Measurements from ENCODE around the gene COA1. TPM values are rescaled to one million over a fixed set of nuclear protein-coding genes. Genes with fewer than 3 reads are reported as not detected.
"Not testable (repeated sequence)": the region's sequence is repeated elsewhere in the genome, so short reads cannot be mapped to it uniquely, and the experiment has no call there.

The COA1 gene
- total and polyA plus RNA-seq, 5 donors: 53.3 to 78.6 (median 63.2) TPM

DNA sequence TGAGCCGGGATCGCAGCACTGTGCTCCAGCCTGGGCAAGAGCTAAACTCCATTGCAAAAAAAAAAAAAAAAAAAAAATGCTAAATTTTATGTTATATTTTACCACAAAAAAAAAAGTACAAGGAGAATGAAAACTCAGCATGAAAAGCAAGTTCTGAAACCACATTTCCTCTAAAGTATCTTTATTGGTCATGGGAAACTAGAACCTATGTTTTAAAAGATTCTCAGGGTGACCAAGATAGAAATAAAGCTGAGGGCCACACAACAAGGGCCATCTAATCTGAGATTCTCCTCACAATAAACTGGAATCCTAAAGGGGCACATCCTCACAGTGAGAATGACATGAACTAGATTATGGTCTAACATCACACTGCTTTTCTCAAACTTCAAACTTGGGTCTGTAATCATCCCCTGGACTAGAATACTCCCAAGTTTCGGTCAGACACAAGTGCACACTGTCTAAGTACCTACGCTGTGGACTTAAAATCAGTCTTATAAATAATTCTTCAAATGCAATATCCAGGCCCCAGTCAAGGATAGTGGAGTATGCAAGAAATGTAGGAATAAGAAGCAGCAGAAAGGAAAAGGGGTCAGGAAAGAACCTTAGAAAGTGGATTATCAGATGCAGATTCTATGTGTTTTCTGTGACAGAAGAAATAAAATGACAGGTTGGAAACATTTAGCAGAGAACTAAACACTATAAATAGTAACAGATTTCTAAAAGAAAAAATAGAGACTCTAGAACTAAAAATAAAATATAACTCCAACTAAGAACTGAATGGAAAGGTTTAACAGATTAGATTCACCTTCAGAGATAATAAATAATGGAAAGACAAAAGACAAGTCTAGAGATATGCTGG lies 49.9 kb downstream of the COA1 start:
- Histone ChIP-seq H3K27me3 (ENCODE audit: control insufficient read depth, insufficient read depth) (no peaks in the 10 kb centered on the region), H3K4me1 (ENCODE audit: control insufficient read depth, insufficient read depth, low read length) (no peaks in the 10 kb centered on the region), H3K9me3 (ENCODE audit: control insufficient read depth, low read length) (no peaks in the 10 kb centered on the region), H3K27ac (ENCODE audit: low read length) (no peak overlapping the region), H3K4me3 (ENCODE audit: low read length) (no peak overlapping the region)
- DNase-seq: no peak
- no peak for ATAC-seq
- 81% methylated on average over 4 of the region's 4 CpGs for WGBS
- intact Hi-C loops (cut with DNase I): no loop called here

DNA sequence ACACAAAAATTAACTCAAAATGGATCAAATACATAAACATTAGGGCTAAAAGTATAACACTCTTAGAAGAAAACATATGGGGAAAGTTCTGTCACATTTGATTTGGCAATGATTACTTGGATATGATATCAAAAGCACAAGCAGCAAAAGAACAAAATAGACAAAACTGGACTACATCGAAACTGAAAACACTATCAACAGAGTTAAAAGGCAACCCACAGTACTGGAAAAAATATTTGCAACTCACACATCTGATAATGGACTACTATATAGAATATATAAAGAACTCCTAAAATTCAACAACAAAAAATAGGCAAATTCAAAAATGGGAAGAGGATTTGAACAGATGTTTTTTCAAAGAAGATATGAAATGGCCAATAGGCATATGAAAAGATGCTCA lies 51.0 kb downstream of the COA1 start:
- H3K27me3 ChIP-seq (ENCODE audit: control insufficient read depth, insufficient read depth): no peaks in the 10 kb centered on the region
- no peaks in the 10 kb centered on the region for H3K4me1 ChIP-seq (ENCODE audit: control insufficient read depth, insufficient read depth, low read length)
- DNase-seq (no peak), ATAC-seq (no peak)
- no peaks in the 10 kb centered on the region for H3K9me3 ChIP-seq (ENCODE audit: control insufficient read depth, low read length)
- H3K27ac ChIP-seq (ENCODE audit: low read length): no peak overlapping the region
- WGBS: 91% methylated on average over 1 of the region's 1 CpG
- intact Hi-C loops (cut with DNase I): no loop called here
- no peak overlapping the region for H3K4me3 ChIP-seq (ENCODE audit: low read length)

DNA sequence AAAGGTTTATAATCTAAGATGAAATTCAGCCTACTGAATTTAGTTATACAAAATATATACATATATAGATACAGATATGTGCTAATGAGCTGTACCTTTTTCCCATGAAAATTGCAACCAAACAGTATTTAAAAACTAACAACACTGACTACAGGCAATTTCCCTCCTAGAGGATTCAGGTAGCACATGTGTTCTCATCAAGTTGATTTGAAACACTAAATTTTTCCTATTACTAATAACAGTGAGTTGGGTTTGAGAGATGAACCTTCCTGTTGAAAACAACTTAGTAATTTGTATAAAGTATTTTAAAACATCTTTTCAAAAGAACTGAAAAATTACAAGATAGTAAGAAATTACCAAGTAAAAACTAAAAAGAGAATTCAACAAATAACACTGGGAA lies 51.5 kb downstream of the COA1 start:
- Histone ChIP-seq H3K9me3 (ENCODE audit: control insufficient read depth, low read length) (no peaks in the 10 kb centered on the region), H3K27me3 (ENCODE audit: control insufficient read depth, insufficient read depth) (no peaks in the 10 kb centered on the region), H3K27ac (ENCODE audit: low read length) (no peak overlapping the region), H3K4me3 (ENCODE audit: low read length) (no peak overlapping the region), H3K4me1 (ENCODE audit: control insufficient read depth, insufficient read depth, low read length) (no peaks in the 10 kb centered on the region)
- DNase-seq (no peak), ATAC-seq (no peak)
- intact Hi-C loops (cut with DNase I): no loop called here

DNA sequence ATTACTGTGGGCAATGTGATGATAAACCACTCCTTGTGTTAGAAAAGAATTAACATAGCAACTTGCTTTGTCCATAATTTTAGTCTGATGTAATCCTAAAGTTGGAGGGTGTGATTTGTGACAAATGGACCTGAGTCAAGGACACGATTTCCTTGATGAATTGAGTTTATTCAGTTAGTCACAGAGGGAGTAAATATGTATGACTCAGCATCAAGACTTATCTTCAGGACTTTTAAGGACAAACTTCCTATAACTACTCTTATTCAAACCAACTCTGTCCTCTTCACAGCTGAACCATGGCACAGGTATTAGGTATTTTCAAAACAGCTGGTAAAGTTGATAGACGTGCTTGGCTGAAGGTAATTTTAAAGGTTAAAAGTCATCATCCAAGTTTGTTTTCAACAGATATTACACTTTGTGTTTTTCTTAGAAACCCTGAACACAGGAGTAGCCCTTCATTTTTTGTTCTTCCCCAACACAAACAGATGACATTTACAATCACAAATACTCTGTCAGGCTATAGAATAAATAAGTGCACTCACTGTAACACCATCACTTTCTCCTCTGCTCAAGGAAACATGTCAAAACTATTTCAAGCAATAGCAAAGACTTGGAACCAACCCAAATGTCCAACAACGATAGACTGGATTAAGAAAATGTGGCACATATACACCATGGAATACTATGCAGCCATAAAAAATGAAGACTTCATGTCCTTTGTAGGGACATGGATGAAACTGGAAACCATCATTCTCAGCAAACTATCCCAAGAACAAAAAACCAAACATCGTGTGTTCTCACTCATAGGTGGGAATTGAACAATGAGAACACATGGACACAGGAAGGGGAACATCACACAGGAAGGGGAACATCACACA lies 54.5 kb downstream of the COA1 start:
- DNase-seq: no peak
- 47% methylated on average over 4 of the region's 4 CpGs for WGBS
- Histone ChIP-seq H3K4me1 (ENCODE audit: control insufficient read depth, insufficient read depth, low read length) (peaks cover 2% of the 10 kb centered on the region), H3K27me3 (ENCODE audit: control insufficient read depth, insufficient read depth) (no peaks in the 10 kb centered on the region), H3K27ac (ENCODE audit: low read length) (no peak overlapping the region), H3K4me3 (ENCODE audit: low read length) (no peak overlapping the region), H3K9me3 (ENCODE audit: control insufficient read depth, low read length) (no peaks in the 10 kb centered on the region)
- ATAC-seq: peak; percentile 83 to 92
- intact Hi-C loops (cut with DNase I): no loop called here

DNA sequence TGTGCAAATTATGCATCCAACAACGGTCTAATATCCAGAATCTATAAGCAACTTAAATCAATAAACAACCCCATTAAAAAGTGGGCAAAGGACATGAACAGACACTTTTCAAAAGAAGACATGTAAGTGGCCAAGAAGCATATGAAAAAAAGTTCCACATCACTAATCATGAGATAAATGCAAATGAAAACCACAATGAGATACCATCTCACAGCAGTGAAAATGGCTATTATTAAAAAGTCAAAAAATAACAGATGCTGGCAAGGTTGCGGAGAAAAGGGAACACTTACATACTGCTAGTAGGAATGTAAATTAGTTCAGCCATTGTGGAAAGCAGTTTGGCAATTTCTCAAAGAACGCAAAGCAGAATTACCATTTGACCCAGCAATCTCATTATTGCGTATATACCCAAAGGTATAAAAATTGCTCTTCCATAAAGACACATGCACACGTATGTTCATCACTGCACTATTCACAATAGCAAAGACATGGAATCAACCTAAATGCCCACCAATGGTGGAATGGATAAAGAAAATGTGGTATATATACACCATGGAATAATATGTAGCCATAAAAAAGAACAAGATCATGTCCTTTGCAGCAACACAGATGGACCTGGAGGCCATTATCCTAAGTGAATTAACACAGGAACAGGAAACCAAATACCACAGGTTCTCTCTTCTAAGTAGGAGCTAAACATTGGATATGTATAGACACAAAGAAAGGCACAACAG lies 55.9 kb downstream of the COA1 start:
- H3K4me3 ChIP-seq (ENCODE audit: low read length); H3K9me3 ChIP-seq (ENCODE audit: control insufficient read depth, low read length); H3K4me1 ChIP-seq (ENCODE audit: control insufficient read depth, insufficient read depth, low read length); ATAC-seq; intact Hi-C loops (cut with DNase I); DNase-seq; H3K27ac ChIP-seq (ENCODE audit: low read length); H3K27me3 ChIP-seq (ENCODE audit: control insufficient read depth, insufficient read depth): not testable (repeated sequence)
- 83% methylated on average over 5 of the region's 5 CpGs for WGBS

DNA sequence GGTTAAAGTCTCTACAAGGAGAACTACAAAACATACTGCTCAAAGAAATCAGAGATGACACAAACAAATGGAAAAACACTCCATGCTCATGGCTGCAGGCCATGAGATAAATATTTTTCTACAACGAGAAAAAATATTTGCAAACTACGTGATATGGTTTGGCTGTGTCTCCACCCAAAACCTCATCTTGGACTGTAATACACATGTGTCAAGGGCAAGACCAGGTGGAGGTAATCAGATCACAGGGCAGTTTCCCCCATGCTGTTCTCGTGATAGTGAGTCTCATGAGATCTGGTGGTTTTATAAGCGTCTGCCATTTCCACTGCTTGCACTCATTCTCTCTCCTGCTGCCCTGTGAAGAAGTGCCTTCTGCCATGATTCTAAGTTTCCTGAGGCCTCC lies 57.8 kb downstream of the COA1 start:
- Histone ChIP-seq H3K4me1 (ENCODE audit: control insufficient read depth, insufficient read depth, low read length) (peaks cover 2% of the 10 kb centered on the region), H3K27ac (ENCODE audit: low read length) (no peak overlapping the region), H3K27me3 (ENCODE audit: control insufficient read depth, insufficient read depth) (no peaks in the 10 kb centered on the region), H3K4me3 (ENCODE audit: low read length) (no peak overlapping the region), H3K9me3 (ENCODE audit: control insufficient read depth, low read length) (no peaks in the 10 kb centered on the region)
- DNase-seq (no peak), ATAC-seq (no peak)
- WGBS: 65% methylated on average over 4 of the region's 4 CpGs
- intact Hi-C loops (cut with DNase I): no loop called here

DNA sequence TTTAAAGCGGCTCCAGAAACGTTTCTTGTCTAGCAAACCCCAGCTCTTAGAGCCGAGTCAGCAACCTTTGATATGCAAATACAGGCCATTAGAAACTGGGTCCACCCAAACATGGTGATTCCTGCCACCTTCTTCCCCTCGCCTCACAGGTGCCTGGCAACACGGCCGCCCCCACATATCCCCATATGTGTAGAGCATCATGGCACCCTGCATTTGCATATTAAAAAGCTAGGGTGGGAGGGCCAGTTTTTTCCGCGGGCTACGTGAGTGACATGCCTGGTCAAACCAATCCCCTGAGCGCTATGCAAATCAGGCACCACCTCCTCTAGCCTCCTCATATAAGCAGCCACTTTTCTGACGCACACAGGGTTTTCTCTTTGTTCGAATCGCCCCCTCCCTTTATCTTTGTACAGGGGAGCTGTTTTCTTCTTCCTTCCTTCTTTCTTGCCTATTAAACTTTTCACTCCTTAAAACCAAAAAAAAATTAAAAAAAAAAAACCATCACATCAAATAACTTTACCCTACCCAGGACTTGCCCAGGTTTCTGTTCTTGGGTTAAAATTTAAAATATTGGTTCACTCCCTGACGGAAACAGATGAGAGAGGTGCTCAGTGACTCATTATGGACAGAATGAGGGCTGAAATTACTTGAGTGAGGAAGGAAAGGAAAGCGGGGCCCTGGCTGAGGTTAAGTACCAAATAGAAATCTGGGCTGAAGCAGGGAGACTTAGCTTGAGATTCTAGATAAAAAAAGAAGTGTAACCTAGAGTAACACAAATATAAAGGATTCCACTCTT lies 59.8 kb downstream of the COA1 start:
- Histone ChIP-seq H3K9me3 (ENCODE audit: control insufficient read depth, low read length) (no peaks in the 10 kb centered on the region), H3K4me3 (ENCODE audit: low read length) (no peak overlapping the region), H3K4me1 (ENCODE audit: control insufficient read depth, insufficient read depth, low read length) (peaks cover 4% of the 10 kb centered on the region), H3K27me3 (ENCODE audit: control insufficient read depth, insufficient read depth) (no peaks in the 10 kb centered on the region), H3K27ac (ENCODE audit: low read length) (no peak overlapping the region)
- ATAC-seq (no peak), DNase-seq (no peak)
- intact Hi-C loops (cut with DNase I): no loop called here
- 80% methylated on average over 15 of the region's 15 CpGs for WGBS

DNA sequence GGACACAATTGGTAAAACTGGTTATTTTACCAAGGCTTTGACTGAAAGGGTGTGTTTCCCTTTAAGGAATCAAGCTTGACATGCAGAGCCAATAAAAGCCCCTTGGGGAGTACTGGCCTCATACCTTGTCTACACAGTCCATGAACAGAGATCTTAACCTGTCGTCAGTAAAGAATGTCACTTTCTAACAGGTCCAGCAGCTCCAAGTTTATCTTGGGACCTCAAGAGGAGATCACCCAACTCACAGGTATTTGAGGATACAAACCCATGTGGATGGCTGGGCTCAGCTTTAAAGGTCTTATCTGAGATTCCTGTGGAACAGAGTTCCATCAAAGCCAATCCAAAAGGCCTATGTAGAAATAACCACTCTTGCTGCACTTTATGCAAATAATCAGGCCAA lies 61.3 kb downstream of the COA1 start:
- Histone ChIP-seq H3K4me3 (ENCODE audit: low read length) (no peak overlapping the region), H3K4me1 (ENCODE audit: control insufficient read depth, insufficient read depth, low read length) (peaks cover 4% of the 10 kb centered on the region), H3K27me3 (ENCODE audit: control insufficient read depth, insufficient read depth) (no peaks in the 10 kb centered on the region), H3K9me3 (ENCODE audit: control insufficient read depth, low read length) (no peaks in the 10 kb centered on the region), H3K27ac (ENCODE audit: low read length) (no peak overlapping the region)
- DNase-seq: no peak
- 70% methylated on average over 1 of the region's 1 CpG for WGBS
- intact Hi-C loops (cut with DNase I): no loop called here
- ATAC-seq: no peak

DNA sequence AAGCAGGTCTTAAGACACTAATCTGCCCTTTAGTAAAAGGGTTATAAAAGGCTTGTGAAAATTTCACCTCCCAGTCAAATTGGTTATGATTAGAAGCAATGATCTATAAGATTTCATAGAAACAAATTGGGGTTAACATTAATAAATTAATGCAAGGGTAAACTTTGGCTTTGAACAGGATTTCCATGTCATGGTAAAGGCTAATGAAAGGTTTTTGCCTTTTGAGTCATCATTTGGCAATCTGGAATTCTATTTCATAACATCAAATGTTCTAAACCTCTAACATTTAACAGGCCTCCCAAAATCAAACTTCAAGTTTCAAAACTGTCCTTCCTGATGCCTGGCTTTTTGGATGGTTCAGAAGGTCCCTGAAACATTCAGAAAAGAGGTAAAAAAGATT lies 62.4 kb downstream of the COA1 start:
- Histone ChIP-seq H3K4me3 (ENCODE audit: low read length) (no peak overlapping the region), H3K27ac (ENCODE audit: low read length) (no peak overlapping the region), H3K4me1 (ENCODE audit: control insufficient read depth, insufficient read depth, low read length) (peaks cover 4% of the 10 kb centered on the region), H3K9me3 (ENCODE audit: control insufficient read depth, low read length) (no peaks in the 10 kb centered on the region), H3K27me3 (ENCODE audit: control insufficient read depth, insufficient read depth) (no peaks in the 10 kb centered on the region)
- ATAC-seq (no peak), DNase-seq (no peak)
- intact Hi-C loops (cut with DNase I): no loop called here

DNA sequence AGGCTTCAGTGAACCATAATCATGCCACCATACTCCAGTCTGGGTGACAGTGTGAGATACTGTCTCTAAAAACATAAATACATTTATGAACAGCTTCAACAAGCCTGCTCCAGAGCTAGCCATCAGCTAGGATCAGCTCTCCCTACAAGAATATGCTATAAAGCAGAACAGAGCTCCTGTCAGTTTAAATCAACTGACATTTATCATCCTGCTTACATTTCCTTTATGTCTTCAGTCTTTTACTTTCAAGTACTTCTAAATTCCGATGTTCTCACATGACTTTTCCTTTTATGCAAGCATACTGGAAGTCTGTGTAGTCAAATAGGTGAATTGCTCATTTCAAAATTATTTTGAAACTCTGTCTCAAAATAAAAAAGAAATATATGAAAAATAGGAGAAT lies 64.6 kb downstream of the COA1 start:
- H3K27ac ChIP-seq (ENCODE audit: low read length): no peak overlapping the region
- 46% methylated on average over 1 of the region's 1 CpG for WGBS
- peaks cover 2% of the 10 kb centered on the region for H3K4me1 ChIP-seq (ENCODE audit: control insufficient read depth, insufficient read depth, low read length)
- intact Hi-C loops (cut with DNase I): no loop called here
- no peaks in the 10 kb centered on the region for H3K9me3 ChIP-seq (ENCODE audit: control insufficient read depth, low read length)
- ATAC-seq (no peak), DNase-seq (no peak)
- no peaks in the 10 kb centered on the region for H3K27me3 ChIP-seq (ENCODE audit: control insufficient read depth, insufficient read depth)
- H3K4me3 ChIP-seq (ENCODE audit: low read length): no peak overlapping the region
